ENCODE data around the gene MXD3.

MXD3 gene

GRCh38 chr5:177290816-177291596 lies 20.7 kb downstream of the MXD3 start:
- TF ChIP-seq FOXP2 (optimal IDR thresholded peaks at IDR 0.05; ENCODE audit: borderline replicate concordance, extremely low read depth, extremely low read length, insufficient read depth) (no peak), POLR2AphosphoS5 (IDR thresholded peaks at IDR 0.05; ENCODE audit: low read depth, low read length) (no peak), SIN3A (IDR thresholded peaks at IDR 0.05; ENCODE audit: borderline replicate concordance, insufficient read depth, low read length) (no peak), REST (IDR thresholded peaks at IDR 0.05; ENCODE audit: insufficient read depth in 1 of 2, low read depth in 2 of 2, low read length in 2 of 2) (no peak), TAF1 (IDR thresholded peaks at IDR 0.05; ENCODE audit: borderline replicate concordance, insufficient read depth, low read length) (no peak)

DNA sequence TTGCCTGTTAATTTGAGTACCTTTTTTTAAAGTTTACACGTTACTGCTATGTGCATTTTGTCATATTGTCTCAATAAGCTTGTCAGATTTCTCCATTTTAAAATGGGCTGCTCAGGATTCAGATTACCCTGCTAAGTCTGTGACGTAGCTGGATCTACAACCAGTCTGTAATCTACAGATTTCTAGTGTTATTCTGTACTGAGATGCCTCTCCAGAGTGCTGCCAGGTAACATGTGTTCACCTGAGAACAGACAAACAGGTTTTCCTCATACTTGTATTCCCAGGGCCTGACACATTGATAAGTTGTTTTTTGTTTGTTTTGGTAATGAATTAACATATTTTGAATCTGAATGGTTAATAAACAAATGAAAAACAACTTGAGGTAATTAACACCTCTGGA lies 23.5 kb downstream of the MXD3 start:
- TF ChIP-seq POLR2AphosphoS5 (IDR thresholded peaks at IDR 0.05; ENCODE audit: low read depth, low read length) (no peak), TAF1 (IDR thresholded peaks at IDR 0.05; ENCODE audit: borderline replicate concordance, insufficient read depth, low read length) (no peak), FOXP2 (optimal IDR thresholded peaks at IDR 0.05; ENCODE audit: borderline replicate concordance, extremely low read depth, extremely low read length, insufficient read depth) (no peak), REST (IDR thresholded peaks at IDR 0.05; ENCODE audit: insufficient read depth in 1 of 2, low read depth in 2 of 2, low read length in 2 of 2) (no peak), SIN3A (IDR thresholded peaks at IDR 0.05; ENCODE audit: borderline replicate concordance, insufficient read depth, low read length) (no peak)

GRCh38 chr5:177276886-177277285 lies 34.8 kb downstream of the MXD3 start:
- TF ChIP-seq REST (IDR thresholded peaks at IDR 0.05; ENCODE audit: insufficient read depth in 1 of 2, low read depth in 2 of 2, low read length in 2 of 2) (no peak), POLR2AphosphoS5 (IDR thresholded peaks at IDR 0.05; ENCODE audit: low read depth, low read length) (no peak), FOXP2 (optimal IDR thresholded peaks at IDR 0.05; ENCODE audit: borderline replicate concordance, extremely low read depth, extremely low read length, insufficient read depth) (no peak), SIN3A (IDR thresholded peaks at IDR 0.05; ENCODE audit: borderline replicate concordance, insufficient read depth, low read length) (no peak), TAF1 (IDR thresholded peaks at IDR 0.05; ENCODE audit: borderline replicate concordance, insufficient read depth, low read length) (no peak)

- TF ChIP-seq SIN3A (IDR thresholded peaks at IDR 0.05; ENCODE audit: borderline replicate concordance, insufficient read depth, low read length) = no peak
- TF ChIP-seq POLR2AphosphoS5 (IDR thresholded peaks at IDR 0.05; ENCODE audit: low read depth, low read length) = no peak
Measured at GRCh38 chr5:177275883-177276282, 35.8 kb downstream of the MXD3 start.

GRCh38 chr5:177271113-177271512 lies 40.6 kb downstream of the MXD3 start:
- no peak for TF ChIP-seq TAF1 (IDR thresholded peaks at IDR 0.05; ENCODE audit: borderline replicate concordance, insufficient read depth, low read length)
- no peak for TF ChIP-seq REST (IDR thresholded peaks at IDR 0.05; ENCODE audit: insufficient read depth in 1 of 2, low read depth in 2 of 2, low read length in 2 of 2)
- TF ChIP-seq FOXP2 (optimal IDR thresholded peaks at IDR 0.05; ENCODE audit: borderline replicate concordance, extremely low read depth, extremely low read length, insufficient read depth) = no peak
- no peak for TF ChIP-seq SIN3A (IDR thresholded peaks at IDR 0.05; ENCODE audit: borderline replicate concordance, insufficient read depth, low read length)
- no peak for TF ChIP-seq POLR2AphosphoS5 (IDR thresholded peaks at IDR 0.05; ENCODE audit: low read depth, low read length)

All from PFSK-1 (cell line).